Stomach smooth muscle (tissue), 2 donors: ENCODE data around the gene VWA2.

ENCODE experiments used
- H3K27ac ChIP-seq: one replicate; pipeline ENCODE4 v1.7.0; 2013; ENCODE audit warnings: mild to moderate bottlenecking, low read length, inconsistent platforms
- H3K27me3 ChIP-seq, 2 donors: one replicate each; pipeline ENCODE4 v1.7.0; 2013; ENCODE audit warnings: low read length in 2 of 2; ENCODE audit not compliant: insufficient read depth in 2 of 2, control insufficient read depth in 1 of 2
- H3K36me3 ChIP-seq, 2 donors: one replicate each; pipeline ENCODE4 v1.7.0; 2013; ENCODE audit warnings: low read length in 2 of 2; ENCODE audit not compliant: control insufficient read depth in 2 of 2, insufficient read depth in 2 of 2
- H3K4me1 ChIP-seq: one replicate; pipeline ENCODE4 v1.7.0; 2013; ENCODE audit warnings: low read length; ENCODE audit not compliant: control insufficient read depth, insufficient read depth
- H3K4me3 ChIP-seq, 2 donors: one replicate each; pipeline ENCODE4 v1.7.0; 2013; ENCODE audit warnings: low read length in 2 of 2
- H3K9ac ChIP-seq, 2 donors: one replicate each; pipeline ENCODE4 v1.7.0; 2013; ENCODE audit warnings: low read length in 2 of 2, mild to moderate bottlenecking in 1 of 2
- H3K9me3 ChIP-seq, 2 donors: one replicate each; pipeline ENCODE4 v1.7.0; 2013; ENCODE audit warnings: low read length in 2 of 2; ENCODE audit not compliant: control insufficient read depth in 2 of 2
- donor health status: healthy.
- donor health status: Pancreatic carcinoma.

Gene VWA2

GRCh38 chr10:114221235-114221634 lies 17.8 kb upstream of the VWA2 start:
- Histone ChIP-seq H3K27me3 (no peaks in the 10 kb centered on the region), H3K27ac (no peak overlapping the region), H3K4me1 (no peaks in the 10 kb centered on the region), H3K4me3 (no peak overlapping the region), H3K9ac (no peak overlapping the region), H3K9me3 (no peaks in the 10 kb centered on the region), H3K36me3 (no peaks in the 10 kb centered on the region)

GRCh38 chr10:114223066-114223465 lies 16.0 kb upstream of the VWA2 start:
- no peaks in the 10 kb centered on the region for H3K27me3 ChIP-seq
- H3K36me3 ChIP-seq, result no peaks in the 10 kb centered on the region
- H3K4me1 ChIP-seq, result no peaks in the 10 kb centered on the region
- no peak overlapping the region for H3K27ac ChIP-seq
- H3K4me3 ChIP-seq, result no peak overlapping the region
- H3K9ac ChIP-seq, result no peak overlapping the region
- no peaks in the 10 kb centered on the region for H3K9me3 ChIP-seq

GRCh38 chr10:114228156-114228555 lies 10.9 kb upstream of the VWA2 start:
- Histone ChIP-seq H3K36me3 (no peaks in the 10 kb centered on the region), H3K4me3 (no peak overlapping the region), H3K4me1 (no peaks in the 10 kb centered on the region), H3K27me3 (no peaks in the 10 kb centered on the region), H3K9ac (no peak overlapping the region), H3K9me3 (no peaks in the 10 kb centered on the region), H3K27ac (no peak overlapping the region)

GRCh38 chr10:114232561-114233176 lies 6.4 kb upstream of the VWA2 start:
- Histone ChIP-seq H3K4me1 (no peaks in the 10 kb centered on the region), H3K9me3 (no peaks in the 10 kb centered on the region), H3K9ac (no peak overlapping the region), H3K36me3 (no peaks in the 10 kb centered on the region), H3K27ac (no peak overlapping the region), H3K27me3 (peaks cover 7 to 10% of the 10 kb centered on the region in 2 donors), H3K4me3 (no peak overlapping the region)

- H3K27me3 ChIP-seq, result peaks cover 10 to 13% of the 10 kb centered on the region in 2 donors
Observed at GRCh38 chr10:114233482-114233881, 5.6 kb upstream of the VWA2 start.

GRCh38 chr10:114234132-114234531 lies 4.9 kb upstream of the VWA2 start:
- peaks cover 2% of the 10 kb centered on the region for H3K4me1 ChIP-seq
- no peak overlapping the region for H3K9ac ChIP-seq
- no peaks in the 10 kb centered on the region for H3K9me3 ChIP-seq
- no peak overlapping the region for H3K27ac ChIP-seq
- no peak overlapping the region for H3K4me3 ChIP-seq
- peaks cover 15% of the 10 kb centered on the region in 2 donors for H3K27me3 ChIP-seq
- H3K36me3 ChIP-seq, result no peaks in the 10 kb centered on the region

More at GRCh38 chr10:114233482-114233881, 5.6 kb upstream of the VWA2 start:
- H3K4me3 ChIP-seq, result no peak overlapping the region
- no peaks in the 10 kb centered on the region for H3K36me3 ChIP-seq
- H3K4me1 ChIP-seq, result no peaks in the 10 kb centered on the region
- H3K9me3 ChIP-seq, result no peaks in the 10 kb centered on the region
- no peak overlapping the region for H3K27ac ChIP-seq
- no peak overlapping the region for H3K9ac ChIP-seq

GRCh38 chr10:114239994-114240345 lies 916 bp downstream of the VWA2 start:
- peaks cover 38 to 44% of the 10 kb centered on the region in 2 donors for H3K27me3 ChIP-seq
- H3K4me3 ChIP-seq, result no peak overlapping the region
- no peak overlapping the region for H3K9ac ChIP-seq
- peaks cover 7% of the 10 kb centered on the region for H3K4me1 ChIP-seq
- no peaks in the 10 kb centered on the region for H3K36me3 ChIP-seq
- H3K27ac ChIP-seq, result no peak overlapping the region
- H3K9me3 ChIP-seq, result no peaks in the 10 kb centered on the region

- Histone ChIP-seq H3K27ac (no peak overlapping the region), H3K9me3 (no peaks in the 10 kb centered on the region), H3K27me3 (peaks cover 29 to 38% of the 10 kb centered on the region in 2 donors), H3K4me3 (no peak overlapping the region), H3K36me3 (no peaks in the 10 kb centered on the region), H3K4me1 (peaks cover 7% of the 10 kb centered on the region), H3K9ac (no peak overlapping the region)
Observed at GRCh38 chr10:114242235-114242634, 3.2 kb downstream of the VWA2 start.

- H3K36me3 ChIP-seq, result no peaks in the 10 kb centered on the region
- H3K27me3 ChIP-seq, result peaks cover 26 to 34% of the 10 kb centered on the region in 2 donors
- H3K4me3 ChIP-seq, result no peak overlapping the region
- no peaks in the 10 kb centered on the region for H3K9me3 ChIP-seq
- peaks cover 7% of the 10 kb centered on the region for H3K4me1 ChIP-seq
- H3K27ac ChIP-seq, result no peak overlapping the region
- H3K9ac ChIP-seq, result no peak overlapping the region
Observed at GRCh38 chr10:114243661-114244060, 4.6 kb downstream of the VWA2 start.

- no peak overlapping the region for H3K9ac ChIP-seq
- H3K27me3 ChIP-seq, result peaks cover 23 to 29% of the 10 kb centered on the region in 2 donors
- H3K9me3 ChIP-seq, result no peaks in the 10 kb centered on the region
- no peak overlapping the region for H3K4me3 ChIP-seq
- no peaks in the 10 kb centered on the region for H3K36me3 ChIP-seq
- no peak overlapping the region for H3K27ac ChIP-seq
- H3K4me1 ChIP-seq, result peaks cover 5% of the 10 kb centered on the region
Observed at GRCh38 chr10:114244126-114244525, 5.1 kb downstream of the VWA2 start.

- H3K9ac ChIP-seq, result no peak overlapping the region
- no peaks in the 10 kb centered on the region for H3K9me3 ChIP-seq
- no peaks in the 10 kb centered on the region for H3K4me1 ChIP-seq
- H3K4me3 ChIP-seq, result no peak overlapping the region
- no peaks in the 10 kb centered on the region for H3K36me3 ChIP-seq
- no peak overlapping the region for H3K27ac ChIP-seq
- peaks cover 16 to 18% of the 10 kb centered on the region in 2 donors for H3K27me3 ChIP-seq
Observed at GRCh38 chr10:114245121-114245791, 6.2 kb downstream of the VWA2 start.
